Cerebellar nuclear complex (tissue), 1 donor: ENCODE results near the gene TRIM9.
"Not testable (repeated sequence)": the region's sequence is repeated elsewhere in the genome, so short reads cannot be mapped to it uniquely, and the experiment has no call there.

Experiments
- DNase-seq, 2 experiments: peaks; one replicate each; lab custom pipeline; 2025; lab: John Stamatoyannopoulos, UW

The TRIM9 gene

GRCh38 chr14:50964683-50965390 lies 130.1 kb downstream of the TRIM9 start:
- no peak for DNase-seq

DNA sequence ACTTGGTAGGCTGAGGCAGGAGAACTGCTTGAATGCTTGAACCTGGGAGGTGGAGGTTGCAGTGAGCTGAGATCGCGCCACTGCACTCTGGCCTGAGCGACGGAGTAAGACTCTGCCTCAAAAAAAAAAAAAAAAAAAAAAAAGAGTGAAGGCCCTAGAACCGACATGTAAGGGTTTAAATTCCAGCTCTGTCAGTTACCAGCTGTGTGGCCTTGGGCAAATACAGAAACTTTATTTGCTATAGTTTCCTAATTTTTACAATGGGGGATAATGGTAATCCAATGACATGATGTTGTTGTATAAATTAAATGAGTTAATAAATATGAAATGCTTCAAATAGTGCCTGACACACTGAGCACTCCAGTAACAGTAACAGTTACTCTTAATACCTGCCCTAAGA lies 131.0 kb downstream of the TRIM9 start:
- DNase-seq, result no peak

- DNase-seq, result no peak
These were observed 133.2 kb downstream of the TRIM9 start for GRCh38 chr14:50961605-50962221.

- DNase-seq, result no peak
These were observed 137.6 kb downstream of the TRIM9 start for GRCh38 chr14:50957296-50957695.

GRCh38 chr14:50956421-50956820 lies 138.5 kb downstream of the TRIM9 start:
- DNase-seq, result not testable (repeated sequence)

DNA sequence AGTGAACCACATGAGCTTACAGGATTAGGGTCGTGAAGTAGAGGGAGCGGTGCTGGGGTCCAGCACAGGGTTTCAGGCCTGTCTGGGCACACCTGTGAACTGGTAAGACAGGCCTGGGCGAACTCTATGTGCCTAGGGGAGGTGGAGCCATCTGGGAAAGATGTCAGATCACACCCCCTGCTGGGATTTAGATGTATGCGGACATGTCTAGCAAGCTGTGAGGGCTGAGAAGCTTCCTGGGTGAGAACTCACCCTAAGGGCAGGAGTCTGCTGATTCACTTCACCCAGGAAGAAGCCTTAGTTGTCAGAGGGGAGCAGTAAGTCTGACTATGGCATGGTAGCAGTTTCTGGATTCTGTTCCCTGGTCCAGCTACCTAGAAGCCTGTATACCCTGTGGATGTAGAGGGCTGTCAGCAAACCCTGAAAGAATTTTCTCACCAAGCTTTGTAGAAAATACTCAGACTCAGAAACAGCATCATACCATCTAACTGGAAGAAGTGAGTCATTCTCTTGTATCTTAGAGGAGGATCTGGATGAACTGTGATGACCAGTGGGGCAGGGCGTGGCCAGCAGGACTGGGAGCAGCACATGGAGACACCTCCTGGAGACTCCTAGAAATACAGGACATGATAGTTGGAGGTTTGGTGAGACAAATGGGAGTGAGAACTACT lies 139.4 kb downstream of the TRIM9 start:
- no peak for DNase-seq

GRCh38 chr14:50954811-50955372 lies 140.0 kb downstream of the TRIM9 start:
- peak in 1 of 2 experiments; percentile 52 for DNase-seq

- no peak for DNase-seq
These were observed 141.4 kb downstream of the TRIM9 start for GRCh38 chr14:50953502-50953901.

GRCh38 chr14:50951032-50951431 lies 143.9 kb downstream of the TRIM9 start:
- no peak for DNase-seq

DNA sequence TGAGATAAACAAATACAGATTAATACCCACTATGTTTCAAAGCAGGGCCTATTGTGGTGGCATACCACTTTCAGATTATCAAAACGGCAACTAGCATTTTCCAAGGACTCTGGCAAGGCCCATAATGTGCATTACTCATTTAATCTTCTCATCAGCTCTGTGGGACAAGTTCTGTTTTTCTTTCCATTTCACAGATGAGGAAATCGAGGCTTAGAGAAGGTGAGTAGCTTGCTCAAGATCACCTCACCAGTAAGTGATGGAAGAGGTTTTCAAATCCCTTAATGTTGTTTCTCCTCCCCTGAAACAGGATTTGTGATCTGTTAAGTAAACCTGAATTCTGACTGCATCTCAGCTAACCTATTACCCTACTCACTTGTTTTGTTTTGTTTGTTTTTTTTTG lies 146.7 kb downstream of the TRIM9 start:
- DNase-seq, result no peak

GRCh38 chr14:50947446-50947845 lies 147.5 kb downstream of the TRIM9 start:
- no peak for DNase-seq

DNA sequence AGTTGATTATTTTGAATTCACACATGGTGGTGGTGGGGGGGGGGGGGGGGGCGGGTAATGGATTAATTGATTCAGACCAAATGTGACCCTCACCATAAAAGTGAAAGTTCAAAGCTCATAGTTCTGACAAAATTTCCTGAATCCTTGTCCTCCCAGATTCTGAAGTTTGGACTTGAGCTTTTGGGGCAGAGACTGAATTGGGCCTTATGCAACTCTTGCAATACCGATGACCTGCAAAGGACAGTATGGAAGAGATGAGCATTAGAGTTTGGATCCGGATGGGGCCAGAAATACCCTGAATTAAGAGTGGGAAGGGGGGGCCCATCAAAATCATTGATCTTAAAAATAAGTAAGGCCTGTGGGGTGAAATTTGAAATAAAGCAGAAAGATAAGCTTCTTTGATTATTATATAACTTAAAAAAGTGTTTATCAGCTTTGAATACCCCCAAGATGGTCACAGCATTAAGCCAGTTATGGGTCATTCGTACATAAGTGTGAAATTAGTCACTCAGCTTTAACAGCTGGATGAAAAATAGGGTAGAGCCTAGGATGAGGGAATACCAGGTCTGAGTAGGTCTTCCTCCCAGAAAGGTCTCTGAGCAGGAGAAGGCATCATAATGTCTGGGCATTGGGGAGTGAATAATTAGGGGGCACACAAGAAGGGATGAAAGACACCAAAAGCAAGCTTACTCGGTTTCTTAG lies 148.5 kb downstream of the TRIM9 start:
- no peak for DNase-seq

DNA sequence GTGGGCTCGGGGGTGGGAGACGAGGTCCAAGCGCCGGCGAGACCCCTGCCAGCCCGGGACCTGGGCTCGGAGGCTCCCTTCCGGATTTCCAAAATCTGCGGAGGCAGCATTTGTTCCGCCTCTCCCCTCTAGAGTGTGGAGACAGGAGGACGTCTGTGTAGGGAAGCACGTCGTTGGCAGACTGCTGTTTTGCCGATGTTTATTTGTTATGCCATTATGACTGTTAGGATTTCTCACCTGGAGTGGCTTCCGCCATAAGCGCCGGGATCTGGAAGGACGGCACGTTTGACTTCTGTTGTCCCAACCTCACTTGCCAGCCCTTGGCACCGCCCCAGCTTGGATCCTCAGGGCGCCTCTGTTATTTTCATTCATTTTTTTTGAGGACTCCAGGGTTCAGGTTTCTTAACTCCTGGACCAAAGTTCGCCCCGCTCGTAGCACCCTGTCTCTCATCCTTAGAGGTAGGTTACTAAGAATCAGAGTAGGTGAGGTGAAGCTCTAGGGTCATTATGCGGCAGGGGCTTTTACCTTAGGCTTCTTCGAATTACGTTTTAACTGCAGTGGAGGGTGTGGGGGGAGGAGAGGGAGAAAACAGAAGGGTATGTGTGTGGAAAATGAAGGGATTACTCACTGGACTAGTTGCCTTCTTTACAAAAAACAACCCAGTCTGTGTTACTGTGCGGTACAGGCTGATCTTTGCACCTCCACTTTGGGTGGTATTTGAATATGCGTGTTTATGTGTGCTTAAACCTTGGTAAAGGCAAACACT lies 150.1 kb downstream of the TRIM9 start:
- no peak for DNase-seq

GRCh38 chr14:50943943-50944646 lies 150.8 kb downstream of the TRIM9 start, which contains the start of gene PYGL:
PYGL (minus strand) TSS chr14:50944483; CDS start chr14:50944403, 80 bp downstream.
- DNase-seq, result no peak

GRCh38 chr14:50943261-50943942 lies 151.5 kb downstream of the TRIM9 start:
- DNase-seq, result no peak

DNA sequence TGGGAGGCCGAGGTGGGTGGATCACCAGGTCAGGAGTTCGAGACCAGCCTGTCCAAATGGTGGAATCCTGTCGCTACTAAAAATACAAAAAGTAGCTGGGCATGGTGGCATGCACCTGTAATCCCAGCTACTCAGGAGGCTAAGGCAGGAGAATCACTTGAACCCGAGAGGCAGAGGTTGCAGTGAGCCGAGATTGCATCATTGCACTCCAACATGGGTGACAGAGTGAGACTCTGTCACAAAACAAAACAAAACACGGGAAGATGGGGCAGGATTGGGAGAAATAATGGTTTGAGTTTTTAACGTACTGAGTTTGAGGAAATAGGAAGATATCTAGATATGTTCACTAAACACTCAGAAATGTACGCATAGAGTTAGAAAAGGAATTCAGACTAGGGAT lies 153.3 kb downstream of the TRIM9 start:
- DNase-seq, result not testable (repeated sequence)

DNA sequence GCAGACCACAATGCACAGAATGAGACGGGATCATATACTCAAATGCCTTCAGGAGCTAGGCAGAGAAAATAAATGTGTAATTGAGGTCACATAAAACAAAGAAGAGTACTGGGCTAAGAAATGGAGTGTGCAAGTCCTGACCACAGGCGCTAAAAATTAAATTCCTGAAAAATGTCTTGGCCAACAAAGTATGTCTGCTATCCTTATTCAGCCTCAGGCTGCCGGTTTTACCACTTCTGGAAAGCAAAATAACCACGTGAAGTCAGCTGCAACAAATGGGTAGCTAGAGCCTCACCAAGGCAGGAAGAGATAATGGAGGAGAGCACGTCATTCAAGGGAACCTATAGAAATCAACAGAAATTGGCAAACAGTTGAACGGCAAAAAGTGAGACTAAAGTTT lies 153.8 kb downstream of the TRIM9 start:
- no peak for DNase-seq

DNA sequence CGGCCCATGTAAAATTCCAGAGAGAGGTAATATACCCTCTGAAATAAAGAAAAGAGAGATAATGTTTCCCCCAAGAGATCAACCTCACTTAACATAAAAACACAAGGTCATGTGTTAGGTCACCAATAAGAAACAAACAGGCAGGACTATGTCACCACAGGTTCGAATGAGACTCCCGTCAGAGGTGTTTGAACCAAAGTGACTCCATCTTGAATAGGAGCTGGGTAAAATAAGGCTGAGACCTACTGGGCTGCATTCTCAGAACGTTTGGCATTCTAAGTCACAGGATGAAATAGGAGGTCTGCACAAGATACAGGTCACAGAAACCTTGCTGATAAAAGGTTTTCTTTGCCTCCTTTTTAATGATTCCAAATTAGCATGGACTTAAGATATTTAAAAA lies 157.1 kb downstream of the TRIM9 start:
- DNase-seq, result no peak

GRCh38 chr14:50937325-50937724 lies 157.6 kb downstream of the TRIM9 start:
- no peak for DNase-seq

DNA sequence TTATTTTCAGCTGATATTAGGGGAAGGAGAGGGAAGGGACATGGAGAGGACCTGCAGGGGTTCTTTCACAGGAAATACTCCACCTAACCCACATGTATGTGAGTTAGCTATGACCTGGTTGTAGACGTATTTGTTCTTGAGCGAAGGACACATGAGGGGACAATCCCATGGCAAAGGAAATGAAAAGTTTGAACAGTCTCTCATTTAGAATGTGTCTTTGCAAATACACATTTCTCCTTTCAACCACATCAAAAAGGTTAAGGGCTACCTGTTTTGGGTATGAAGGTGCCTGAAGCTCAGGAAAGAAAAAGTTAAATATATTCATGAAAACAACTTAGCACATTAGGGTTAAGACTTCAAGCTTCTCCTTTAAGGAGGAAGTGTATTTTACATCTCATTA lies 158.0 kb downstream of the TRIM9 start:
- DNase-seq, result no peak
